ENCODE measurements around the gene PDE3B. TPM values are rescaled to one million over a fixed set of nuclear protein-coding genes. Genes with fewer than 3 reads are reported as not detected.

Gene PDE3B
- total and polyA plus RNA-seq, 10 donors = 1.7 to 78.7 (median 20.8) TPM

DNA sequence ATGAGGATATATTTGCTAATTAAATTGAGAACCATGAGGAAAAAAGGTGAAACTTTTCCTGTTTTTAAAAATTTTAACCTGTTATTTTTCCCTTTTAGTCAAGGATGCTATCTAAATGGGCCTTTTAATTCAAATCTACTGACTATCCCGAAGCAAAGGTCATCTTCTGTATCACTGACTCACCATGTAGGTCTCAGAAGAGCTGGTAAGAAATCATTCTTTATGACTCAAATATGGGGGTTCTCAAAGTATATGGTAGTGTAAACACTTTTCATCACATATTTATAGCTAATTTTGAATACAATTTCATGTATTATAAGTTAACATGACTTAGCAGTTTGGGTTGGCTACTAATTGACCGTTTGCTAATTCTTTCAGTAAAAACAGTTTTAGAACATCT is 160.2 kb downstream of the PDE3B start:
- TF ChIP-seq POLR2A (IDR thresholded peaks at IDR 0.05) (no peak), POLR2AphosphoS5 (IDR thresholded peaks at IDR 0.05) (no peak)
- no peaks in the 10 kb centered on the region for H3K9me3 ChIP-seq
- no peak for DNase-seq
- peaks cover 0 to 30% (median 0%) of the 10 kb centered on the region in 6 donors for H3K36me3 ChIP-seq
- peaks cover 0 to 9% (median 0%) of the 10 kb centered on the region in 7 donors for H3K27me3 ChIP-seq (replicated peaks in 1 of 7)
- intact Hi-C loops (cut with DNase I; ENCODE audit: low total_unique reads) = loop anchor here (10.0 kb wide), 1 partner anchor 61 kb away; no protein-coding TSS in a partner anchor
- 88 to 96% (median 94%) methylated on average over 2 of the region's 2 CpGs for WGBS, 5 donors
- H3K4me3 ChIP-seq = no peak overlapping the region
- H3K27ac ChIP-seq = no peak overlapping the region
- no peaks in the 10 kb centered on the region for H3K4me1 ChIP-seq

DNA sequence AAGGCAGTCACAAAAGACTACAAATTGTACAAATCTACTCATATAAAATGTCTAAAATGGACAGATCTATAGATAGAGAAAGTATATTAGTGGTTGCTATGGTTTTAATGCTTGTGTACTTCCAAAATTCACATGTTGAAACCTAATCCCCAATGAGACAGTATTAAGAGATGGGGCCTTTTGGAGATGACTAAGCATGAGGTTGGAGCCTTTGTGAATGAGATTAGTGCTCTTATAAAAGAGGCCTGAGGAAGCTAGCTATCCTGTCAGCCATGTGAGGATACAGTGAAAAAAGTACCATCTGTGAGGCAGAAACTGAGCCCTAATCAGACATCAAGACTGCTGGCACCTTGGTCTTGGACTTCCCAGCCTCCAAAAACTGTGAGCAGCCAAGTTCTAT is 165.9 kb downstream of the PDE3B start:
- H3K27me3 ChIP-seq (replicated peaks in 1 of 7) = no peaks in the 10 kb centered on the region
- TF ChIP-seq POLR2A (IDR thresholded peaks at IDR 0.05) (no peak), POLR2AphosphoS5 (IDR thresholded peaks at IDR 0.05) (no peak)
- no peaks in the 10 kb centered on the region for H3K9me3 ChIP-seq
- H3K36me3 ChIP-seq = peaks cover 0 to 23% (median 0%) of the 10 kb centered on the region in 6 donors
- no peaks in the 10 kb centered on the region for H3K4me1 ChIP-seq
- no peak overlapping the region for H3K27ac ChIP-seq
- H3K4me3 ChIP-seq = no peak overlapping the region
- intact Hi-C loops (cut with DNase I; ENCODE audit: low total_unique reads) = loop anchor here (10.0 kb wide), 1 partner anchor 55 kb away; no protein-coding TSS in a partner anchor
- DNase-seq = no peak

DNA sequence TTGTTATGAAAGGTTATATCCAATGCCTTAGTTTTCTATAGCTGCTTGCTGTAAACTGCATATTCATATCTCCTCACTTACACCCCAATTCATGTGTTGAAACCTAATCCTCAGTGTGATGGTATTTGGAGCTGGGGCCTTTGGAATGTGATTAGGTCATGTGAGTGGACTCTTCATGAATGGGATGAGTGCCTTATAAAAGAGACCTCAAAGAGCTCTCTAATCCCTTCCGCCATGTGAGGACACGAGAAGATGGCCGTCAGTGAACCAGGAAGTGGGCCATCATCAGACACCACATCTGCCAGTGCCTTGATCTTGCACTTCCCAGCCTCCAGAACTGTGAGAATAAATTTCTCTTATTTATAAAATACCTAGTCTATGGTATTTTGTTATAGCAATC is 169.2 kb downstream of the PDE3B start:
- H3K27me3 ChIP-seq (replicated peaks in 1 of 7) = no peaks in the 10 kb centered on the region
- TF ChIP-seq POLR2AphosphoS5 (IDR thresholded peaks at IDR 0.05) = no peak
- TF ChIP-seq, protein P1, sequence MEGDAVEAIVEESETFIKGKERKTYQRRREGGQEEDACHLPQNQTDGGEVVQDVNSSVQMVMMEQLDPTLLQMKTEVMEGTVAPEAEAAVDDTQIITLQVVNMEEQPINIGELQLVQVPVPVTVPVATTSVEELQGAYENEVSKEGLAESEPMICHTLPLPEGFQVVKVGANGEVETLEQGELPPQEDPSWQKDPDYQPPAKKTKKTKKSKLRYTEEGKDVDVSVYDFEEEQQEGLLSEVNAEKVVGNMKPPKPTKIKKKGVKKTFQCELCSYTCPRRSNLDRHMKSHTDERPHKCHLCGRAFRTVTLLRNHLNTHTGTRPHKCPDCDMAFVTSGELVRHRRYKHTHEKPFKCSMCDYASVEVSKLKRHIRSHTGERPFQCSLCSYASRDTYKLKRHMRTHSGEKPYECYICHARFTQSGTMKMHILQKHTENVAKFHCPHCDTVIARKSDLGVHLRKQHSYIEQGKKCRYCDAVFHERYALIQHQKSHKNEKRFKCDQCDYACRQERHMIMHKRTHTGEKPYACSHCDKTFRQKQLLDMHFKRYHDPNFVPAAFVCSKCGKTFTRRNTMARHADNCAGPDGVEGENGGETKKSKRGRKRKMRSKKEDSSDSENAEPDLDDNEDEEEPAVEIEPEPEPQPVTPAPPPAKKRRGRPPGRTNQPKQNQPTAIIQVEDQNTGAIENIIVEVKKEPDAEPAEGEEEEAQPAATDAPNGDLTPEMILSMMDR (IDR thresholded peaks at IDR 0.05 in 8 of 11, conservative IDR thresholded peaks at IDR 0.05 in 3 of 11) = no peak

DNA sequence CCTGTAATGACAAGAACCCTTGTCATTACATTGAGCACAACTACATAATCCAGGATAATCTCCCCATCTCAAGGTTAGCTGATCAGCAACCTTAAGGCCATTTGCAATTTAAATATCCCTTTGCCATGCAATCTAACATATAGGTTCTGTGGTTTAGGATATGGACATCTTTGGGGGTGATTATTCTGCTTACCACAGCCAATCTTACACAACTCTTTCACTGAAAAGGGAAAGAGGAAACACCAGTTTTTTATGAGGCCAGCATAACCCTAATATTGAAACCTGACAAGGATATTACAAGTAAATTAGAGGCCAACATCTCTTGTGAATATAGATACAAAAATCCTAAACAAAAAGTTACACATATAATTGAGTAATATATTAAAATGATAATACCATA is 169.9 kb downstream of the PDE3B start:
- H3K4me1 ChIP-seq = no peaks in the 10 kb centered on the region
- no peaks in the 10 kb centered on the region for H3K27me3 ChIP-seq (replicated peaks in 1 of 7)
- no peak for DNase-seq
- no peak for TF ChIP-seq POLR2A (IDR thresholded peaks at IDR 0.05)
- no peak overlapping the region for H3K4me3 ChIP-seq
- no peaks in the 10 kb centered on the region for H3K9me3 ChIP-seq
- no peak overlapping the region for H3K27ac ChIP-seq
- peaks cover 0 to 8% (median 0%) of the 10 kb centered on the region in 6 donors for H3K36me3 ChIP-seq
- intact Hi-C loops (cut with DNase I; ENCODE audit: low total_unique reads) = no loop called here

More for the DNA sequence above, 169.2 kb downstream of the PDE3B start:
- no peak overlapping the region for H3K4me3 ChIP-seq
- H3K36me3 ChIP-seq = peaks cover 0 to 8% (median 0%) of the 10 kb centered on the region in 6 donors
- H3K4me1 ChIP-seq = no peaks in the 10 kb centered on the region
- intact Hi-C loops (cut with DNase I; ENCODE audit: low total_unique reads) = no loop called here
- no peak overlapping the region for H3K27ac ChIP-seq
- H3K9me3 ChIP-seq = no peaks in the 10 kb centered on the region
- DNase-seq = no peak
- WGBS, 5 donors = 87 to 99% (median 97%) methylated on average over 3 of the region's 3 CpGs

DNA sequence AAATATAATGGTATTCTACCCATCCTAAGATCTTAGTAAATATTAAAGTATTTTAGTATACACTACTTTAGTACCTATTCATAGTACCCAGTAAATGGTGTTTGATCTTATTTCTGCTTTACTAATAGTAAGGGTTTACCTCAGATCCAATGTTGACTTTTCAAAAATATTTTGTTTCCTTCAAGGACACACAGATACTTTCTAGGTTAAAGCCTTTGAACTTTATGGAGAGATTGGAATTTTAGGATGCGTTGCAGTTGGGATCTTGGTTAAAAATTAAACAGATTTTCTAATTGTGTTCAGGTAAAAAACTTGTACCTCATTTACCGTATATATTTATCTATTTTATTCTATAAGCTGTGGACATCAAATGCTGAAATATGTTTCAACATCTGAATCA is 175.2 kb downstream of the PDE3B start:
- intact Hi-C loops (cut with DNase I; ENCODE audit: low total_unique reads) = no loop called here
- H3K4me1 ChIP-seq = no peaks in the 10 kb centered on the region
- no peak overlapping the region for H3K4me3 ChIP-seq
- no peak overlapping the region for H3K27ac ChIP-seq
- H3K36me3 ChIP-seq = peaks cover 0 to 23% (median 0%) of the 10 kb centered on the region in 6 donors
- 92 to 98% (median 96%) methylated on average over 2 of the region's 2 CpGs for WGBS, 5 donors
- H3K27me3 ChIP-seq (replicated peaks in 1 of 7) = no peaks in the 10 kb centered on the region
- DNase-seq = no peak
- TF ChIP-seq, protein P1 (IDR thresholded peaks at IDR 0.05 in 8 of 11, conservative IDR thresholded peaks at IDR 0.05 in 3 of 11) = no peak
- no peak for TF ChIP-seq POLR2AphosphoS5 (IDR thresholded peaks at IDR 0.05)
- TF ChIP-seq POLR2A (IDR thresholded peaks at IDR 0.05) = no peak
- H3K9me3 ChIP-seq = no peaks in the 10 kb centered on the region

DNA sequence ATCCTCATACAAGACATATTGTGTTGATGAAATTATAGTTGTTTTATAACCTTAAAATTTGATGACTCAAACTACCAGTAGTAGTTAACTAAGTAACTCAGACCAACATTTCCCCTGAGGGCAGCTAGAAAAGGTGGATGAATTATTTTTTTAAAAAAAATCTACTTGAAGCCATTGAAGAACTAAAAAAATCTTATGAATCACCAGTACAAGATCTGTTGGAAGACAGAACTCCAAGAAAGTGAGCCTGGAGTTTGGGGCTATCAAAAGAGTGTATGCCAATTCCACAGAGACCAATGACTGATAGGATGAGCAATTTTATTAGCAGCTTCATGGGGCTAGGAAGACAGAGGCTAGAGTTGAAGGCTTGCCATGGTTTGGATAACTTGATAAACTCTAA is 176.0 kb downstream of the PDE3B start:
- Histone ChIP-seq H3K4me3 (no peak overlapping the region), H3K4me1 (no peaks in the 10 kb centered on the region), H3K27me3 (replicated peaks in 1 of 7) (no peaks in the 10 kb centered on the region), H3K27ac (no peak overlapping the region), H3K36me3 (peaks cover 0 to 26% (median 0%) of the 10 kb centered on the region in 6 donors), H3K9me3 (no peaks in the 10 kb centered on the region)
- intact Hi-C loops (cut with DNase I; ENCODE audit: low total_unique reads) = no loop called here
- TF ChIP-seq, protein P1 (IDR thresholded peaks at IDR 0.05 in 8 of 11, conservative IDR thresholded peaks at IDR 0.05 in 3 of 11) = no peak
- no peak for TF ChIP-seq POLR2A (IDR thresholded peaks at IDR 0.05)
- no peak for TF ChIP-seq POLR2AphosphoS5 (IDR thresholded peaks at IDR 0.05)
- DNase-seq = no peak
